HCT116 (cell line): ENCODE results near the gene PROSER3. TPM values are rescaled to one million over a fixed set of nuclear protein-coding genes. Genes with fewer than 3 reads are reported as not detected.

Source experiments
- ATAC-seq: fragments of 200-7000 bp; cut with Tn5 transposase; 2 replicates; pipeline ENCODE4 v1.9.1; 2020; ENCODE audit warnings: mild to moderate bottlenecking, moderate library complexity
- BruUV-seq: library from RNA; stranded (reverse); fragments of 400-500 nt; replicated peaks from 2 replicates; lab custom pipeline; 2021; lab: Mats Ljungman, UMichigan
- CTCF ChIA-PET: fragments of 300-600 bp; sonication (Branson Sonifier 250); formaldehyde crosslinking; loops from one replicate; lab custom pipeline; 2021; ENCODE audit warnings: antibody characterized with exemption; lab: Charles Lee
- POLR2A ChIA-PET: fragments of 300-600, 350-600 bp; sonication (Branson Sonifier 250); formaldehyde crosslinking; loops from one replicate; lab custom pipeline; 2021; ENCODE audit warnings: antibody characterized with exemption; lab: Charles Lee
- RAD21 ChIA-PET, 2 experiments: fragments of 300-600 bp; sonication (Branson Sonifier 250); formaldehyde crosslinking; loops; one replicate each; lab custom pipeline; 2023; ENCODE audit warnings: low total read pairs in 2 of 2; ENCODE audit not compliant: uncharacterized antibody in 2 of 2, unreplicated experiment in 2 of 2, low non-redundant PET in 1 of 2; lab: Charles Lee
- DNase-seq: peaks from one replicate; pipeline ENCODE4 v3.0.0-alpha.2; 2010; ENCODE audit warnings: low read depth, low spot score
- H2AFZ ChIP-seq: fragments of 200-600 bp; shearing (Covaris generic), sonication (generic); 2 replicates; pipeline ENCODE4 v1.6.1; 2017; ENCODE audit warnings: low read depth, mixed run types, mixed read lengths, antibody characterized with exemption, low read length; ENCODE audit not compliant: poor library complexity, severe bottlenecking
- H3K27ac ChIP-seq: 2 replicates; pipeline ENCODE4 v1.5.1; 2012; ENCODE audit warnings: low read depth, low read length
- H3K27me3 ChIP-seq: fragments of 200-600 bp; sonication (generic); 2 replicates; pipeline ENCODE4 v1.6.1; 2016; ENCODE audit warnings: mixed run types, low read length, mixed read lengths; ENCODE audit not compliant: insufficient read depth
- H3K36me3 ChIP-seq, 2 experiments: fragments of 200-500 bp in 1 of 2; fragments of 200-600 bp in 1 of 2; sonication (Bioruptor generic) in 1 of 2; sonication (generic) in 1 of 2; 2 replicates each; pipeline versions ENCODE4 v1.5.1 to v1.6.1; 2014 to 2016; ENCODE audit warnings: low read length in 2 of 2, inconsistent platforms in 1 of 2, mixed read lengths in 1 of 2, mixed run types in 1 of 2; ENCODE audit not compliant: insufficient read depth in 2 of 2, control insufficient read depth in 1 of 2
- H3K4me1 ChIP-seq, 2 experiments: fragments of 200-600 bp in 1 of 2; sonication (generic) in 1 of 2; 2 replicates each; pipeline versions ENCODE4 v1.5.1 to v1.6.1; 2012 to 2017; ENCODE audit warnings: low read length in 2 of 2, inconsistent platforms in 1 of 2, mild to moderate bottlenecking in 1 of 2, mixed read lengths in 1 of 2, mixed run types in 1 of 2, moderate library complexity in 1 of 2; ENCODE audit not compliant: insufficient read depth in 2 of 2, control insufficient read depth in 1 of 2
- H3K4me2 ChIP-seq: fragments of 200-600 bp; sonication (generic); 2 replicates; pipeline ENCODE4 v1.6.1; 2017; ENCODE audit warnings: mixed run types, low read length, mixed read lengths
- H3K4me3 ChIP-seq, 2 experiments: fragments of 200-600 bp in 1 of 2; sonication (generic) in 1 of 2; replicated peaks in 1 of 2; 2 replicates each; pipeline ENCODE4 v1.5.1; 2011 to 2016; ENCODE audit warnings: low read length in 2 of 2, control low read depth in 1 of 2, low read depth in 1 of 2, mild to moderate bottlenecking in 1 of 2, mixed read lengths in 1 of 2, mixed run types in 1 of 2
- H3K79me2 ChIP-seq: fragments of 200-600 bp; sonication (generic); 2 replicates; pipeline ENCODE4 v1.6.1; 2017; ENCODE audit warnings: mild to moderate bottlenecking, mixed run types, low read length, moderate library complexity, mixed read lengths; ENCODE audit not compliant: insufficient read depth
- H3K9ac ChIP-seq: fragments of 200-600 bp; sonication (generic); 2 replicates; pipeline ENCODE4 v1.6.1; 2016; ENCODE audit warnings: low read length, mixed read lengths
- H3K9me2 ChIP-seq: fragments of 200-600 bp; sonication (generic), shearing (Covaris generic); 2 replicates; pipeline ENCODE4 v1.6.1; 2017; ENCODE audit warnings: mixed run types, mild to moderate bottlenecking, moderate library complexity; ENCODE audit not compliant: insufficient read depth
- H3K9me3 ChIP-seq, 2 experiments: fragments of 200-500 bp in 1 of 2; fragments of 200-600 bp in 1 of 2; sonication (Bioruptor generic) in 1 of 2; sonication (generic) in 1 of 2; 2 replicates each; pipeline ENCODE4 v1.6.1; 2014 to 2017; ENCODE audit warnings: low read length in 2 of 2, mixed read lengths in 2 of 2, inconsistent platforms in 1 of 2, low read depth in 1 of 2, mild to moderate bottlenecking in 1 of 2, mixed run types in 1 of 2, moderate library complexity in 1 of 2; ENCODE audit not compliant: control insufficient read depth in 1 of 2, insufficient read depth in 1 of 2
- H4K20me1 ChIP-seq: fragments of 200-600 bp; sonication (generic), shearing (Covaris generic); 2 replicates; pipeline ENCODE4 v1.6.1; 2017; ENCODE audit warnings: mixed run types, mild to moderate bottlenecking, moderate library complexity; ENCODE audit not compliant: insufficient read depth
- CBX3 ChIP-seq: IDR thresholded peaks from 2 replicates; pipeline ENCODE4 v1.6.1; 2012; ENCODE audit warnings: low read depth
- CEBPB ChIP-seq: IDR thresholded peaks from 2 replicates; pipeline ENCODE4 v1.6.1; 2012; ENCODE audit warnings: low read depth
- EGR1 ChIP-seq: IDR thresholded peaks from 2 replicates; pipeline ENCODE4 v1.6.1; 2012; ENCODE audit warnings: low read depth
- EZH2 ChIP-seq: fragments of 200-600 bp; sonication (generic); IDR thresholded peaks from 2 replicates; pipeline ENCODE4 v1.6.1; 2017; ENCODE audit warnings: antibody characterized with exemption, mixed run types
- EZH2phosphoT487 ChIP-seq: fragments of 200-600 bp; IDR thresholded peaks from 2 replicates; pipeline ENCODE4 v1.6.1; 2018; ENCODE audit warnings: antibody characterized with exemption, borderline replicate concordance
- JUND ChIP-seq: IDR thresholded peaks from 2 replicates; pipeline ENCODE4 v1.6.1; 2012
- POLR2AphosphoS5 ChIP-seq: IDR thresholded peaks from 2 replicates; pipeline ENCODE4 v1.6.1; 2011; ENCODE audit warnings: mild to moderate bottlenecking, low read depth, low read length, moderate library complexity
- SIN3A ChIP-seq: IDR thresholded peaks from 2 replicates; pipeline ENCODE4 v1.6.1; 2012; ENCODE audit warnings: low read depth
- SP1 ChIP-seq: IDR thresholded peaks from 2 replicates; pipeline ENCODE4 v1.6.1; 2012; ENCODE audit warnings: low read depth
- SRF ChIP-seq: IDR thresholded peaks from 2 replicates; pipeline ENCODE4 v1.6.1; 2012; ENCODE audit warnings: low read depth
- TCF7L2 ChIP-seq: IDR thresholded peaks from 2 replicates; pipeline ENCODE4 v1.7.0; 2011; ENCODE audit warnings: borderline replicate concordance, inconsistent platforms; ENCODE audit not compliant: insufficient read depth, insufficient read length; ENCODE audit errors: extremely low read depth
- YY1 ChIP-seq: IDR thresholded peaks from 2 replicates; pipeline ENCODE4 v1.6.1; 2011; ENCODE audit warnings: low read length, low read depth, moderate library complexity, mild to moderate bottlenecking; ENCODE audit not compliant: insufficient replicate concordance; ENCODE audit errors: extremely low read depth
- ZFX ChIP-seq: fragments of 450-650 bp; IDR thresholded peaks from 2 replicates; pipeline ENCODE4 v1.6.1; 2017
- ZNF274 ChIP-seq: fragments of 200-500 bp; sonication (Bioruptor generic); IDR thresholded peaks from 2 replicates; pipeline ENCODE4 v1.6.1; 2014; ENCODE audit warnings: mild to moderate bottlenecking, low read depth, low read length, inconsistent platforms
- intact Hi-C: fragments of 100-400 bp; cut with micrococcal nuclease; formaldehyde crosslinking; loops from 2 replicates; pipeline ENCODE4 v1.10.0; 2022
- total RNA-seq: library from RNA; stranded (reverse); gene quantifications from one replicate; pipeline ENCODE4 v1.2.1, GENCODE V29; 2021; ENCODE audit not compliant: unreplicated experiment
- TF ChIP-seq, protein P1 (sequence below): IDR thresholded peaks from 2 replicates; pipeline ENCODE4 v1.6.1; 2012; ENCODE audit warnings: low read depth

PROSER3 gene
- total RNA-seq, 1 experiment from 2014 or later: 42.5 TPM

DNA sequence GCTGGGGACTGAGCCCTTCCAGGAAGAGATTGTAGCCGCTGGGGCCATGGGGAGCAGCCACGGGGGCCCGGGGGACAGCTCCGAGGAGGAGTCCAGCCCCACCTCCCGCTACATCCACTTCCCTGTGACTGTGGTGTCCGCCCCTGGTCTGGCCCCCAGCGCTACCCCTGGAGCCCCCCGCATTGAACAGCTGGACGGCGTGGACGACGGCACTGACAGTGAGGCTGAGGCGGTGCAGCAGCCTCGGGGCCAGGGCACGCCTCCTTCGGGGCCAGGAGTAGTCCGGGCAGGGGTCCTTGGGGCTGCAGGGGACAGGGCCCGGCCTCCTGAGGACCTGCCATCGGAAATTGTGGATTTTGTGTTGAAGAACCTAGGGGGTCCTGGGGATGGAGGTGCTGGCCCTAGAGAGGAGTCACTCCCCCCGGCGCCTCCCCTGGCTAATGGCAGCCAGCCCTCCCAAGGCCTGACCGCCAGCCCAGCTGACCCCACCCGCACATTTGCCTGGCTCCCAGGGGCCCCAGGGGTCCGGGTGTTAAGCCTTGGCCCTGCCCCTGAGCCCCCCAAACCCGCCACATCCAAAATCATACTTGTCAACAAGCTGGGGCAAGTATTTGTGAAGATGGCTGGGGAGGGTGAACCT lies 25.3 kb upstream of the PROSER3 start:
- CTCF ChIA-PET: no interaction called here

DNA sequence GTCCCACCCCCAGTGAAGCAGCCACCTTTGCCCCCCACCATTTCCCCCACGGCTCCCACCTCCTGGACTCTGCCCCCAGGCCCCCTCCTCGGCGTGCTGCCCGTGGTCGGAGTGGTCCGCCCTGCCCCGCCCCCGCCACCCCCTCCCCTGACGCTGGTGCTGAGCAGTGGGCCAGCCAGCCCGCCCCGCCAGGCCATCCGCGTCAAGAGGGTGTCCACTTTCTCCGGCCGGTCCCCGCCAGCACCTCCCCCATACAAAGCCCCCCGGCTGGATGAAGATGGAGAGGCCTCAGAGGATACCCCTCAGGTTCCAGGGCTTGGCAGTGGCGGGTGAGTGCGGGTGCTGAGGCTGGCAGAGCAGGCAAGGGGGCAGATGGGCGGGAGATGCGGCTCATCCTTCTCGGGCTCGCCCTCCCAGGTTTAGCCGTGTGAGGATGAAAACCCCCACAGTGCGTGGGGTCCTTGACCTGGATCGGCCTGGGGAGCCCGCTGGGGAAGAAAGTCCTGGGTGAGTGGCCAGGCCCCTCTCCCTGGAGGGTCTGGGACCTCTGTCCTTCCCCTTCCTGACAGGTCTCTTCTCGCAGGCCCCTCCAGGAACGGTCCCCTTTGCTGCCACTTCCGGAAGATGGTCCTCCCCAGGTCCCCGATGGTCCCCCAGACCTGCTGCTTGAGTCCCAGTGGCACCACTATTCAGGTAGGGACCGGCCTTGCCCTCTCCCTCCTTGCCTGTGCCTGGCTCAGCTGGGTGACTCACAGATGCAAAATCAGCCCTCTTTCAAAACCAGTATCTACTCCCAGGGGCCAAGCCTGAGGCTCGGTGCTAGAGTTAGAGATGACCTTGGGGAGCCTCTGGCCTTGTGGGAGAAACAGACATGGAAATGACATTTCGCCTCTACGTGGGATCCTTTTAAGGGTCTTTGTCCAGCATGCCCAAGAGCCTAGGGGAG lies 24.5 kb upstream of the PROSER3 start:
- H3K4me1 ChIP-seq: no peaks in the 10 kb centered on the region
- no peak overlapping the region for H3K27ac ChIP-seq
- BruUV-seq: no TSS peak
- no peak for DNase-seq
- intact Hi-C loops: no loop called here
- RAD21 ChIA-PET: no interaction called here
- H3K4me2 ChIP-seq: no peak overlapping the region
- no peaks in the 10 kb centered on the region for H4K20me1 ChIP-seq
- H3K4me3 ChIP-seq: no peak overlapping the region
- POLR2A ChIA-PET: no interaction called here
- TF ChIP-seq EZH2: no peak
- TF ChIP-seq CBX3: no peak
- no peak for TF ChIP-seq POLR2AphosphoS5
- TF ChIP-seq JUND: no peak
- TF ChIP-seq EGR1: no peak
- TF ChIP-seq ZNF274: no peak
- no peak for TF ChIP-seq SRF
- TF ChIP-seq EZH2phosphoT487: no peak
- TF ChIP-seq, protein P1, sequence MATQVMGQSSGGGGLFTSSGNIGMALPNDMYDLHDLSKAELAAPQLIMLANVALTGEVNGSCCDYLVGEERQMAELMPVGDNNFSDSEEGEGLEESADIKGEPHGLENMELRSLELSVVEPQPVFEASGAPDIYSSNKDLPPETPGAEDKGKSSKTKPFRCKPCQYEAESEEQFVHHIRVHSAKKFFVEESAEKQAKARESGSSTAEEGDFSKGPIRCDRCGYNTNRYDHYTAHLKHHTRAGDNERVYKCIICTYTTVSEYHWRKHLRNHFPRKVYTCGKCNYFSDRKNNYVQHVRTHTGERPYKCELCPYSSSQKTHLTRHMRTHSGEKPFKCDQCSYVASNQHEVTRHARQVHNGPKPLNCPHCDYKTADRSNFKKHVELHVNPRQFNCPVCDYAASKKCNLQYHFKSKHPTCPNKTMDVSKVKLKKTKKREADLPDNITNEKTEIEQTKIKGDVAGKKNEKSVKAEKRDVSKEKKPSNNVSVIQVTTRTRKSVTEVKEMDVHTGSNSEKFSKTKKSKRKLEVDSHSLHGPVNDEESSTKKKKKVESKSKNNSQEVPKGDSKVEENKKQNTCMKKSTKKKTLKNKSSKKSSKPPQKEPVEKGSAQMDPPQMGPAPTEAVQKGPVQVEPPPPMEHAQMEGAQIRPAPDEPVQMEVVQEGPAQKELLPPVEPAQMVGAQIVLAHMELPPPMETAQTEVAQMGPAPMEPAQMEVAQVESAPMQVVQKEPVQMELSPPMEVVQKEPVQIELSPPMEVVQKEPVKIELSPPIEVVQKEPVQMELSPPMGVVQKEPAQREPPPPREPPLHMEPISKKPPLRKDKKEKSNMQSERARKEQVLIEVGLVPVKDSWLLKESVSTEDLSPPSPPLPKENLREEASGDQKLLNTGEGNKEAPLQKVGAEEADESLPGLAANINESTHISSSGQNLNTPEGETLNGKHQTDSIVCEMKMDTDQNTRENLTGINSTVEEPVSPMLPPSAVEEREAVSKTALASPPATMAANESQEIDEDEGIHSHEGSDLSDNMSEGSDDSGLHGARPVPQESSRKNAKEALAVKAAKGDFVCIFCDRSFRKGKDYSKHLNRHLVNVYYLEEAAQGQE: no peak
- TF ChIP-seq ZFX: no peak
- no peak for TF ChIP-seq TCF7L2
- no peak for TF ChIP-seq SIN3A
- TF ChIP-seq CEBPB: no peak
- no peak for TF ChIP-seq YY1
- TF ChIP-seq, all 23 proteins: peak for 0
- H3K9me3 ChIP-seq: no peaks in the 10 kb centered on the region
- peaks cover 46 to 54% of the 10 kb centered on the region in 2 experiments; a peak in 3 of 4 replicates for H3K36me3 ChIP-seq
- H3K9me2 ChIP-seq: no peaks in the 10 kb centered on the region
- no peak for ATAC-seq
- H3K9ac ChIP-seq: no peak overlapping the region
- CTCF ChIA-PET: no interaction called here
- H3K27me3 ChIP-seq: no peaks in the 10 kb centered on the region
- H3K79me2 ChIP-seq: no peaks in the 10 kb centered on the region
- H2AFZ ChIP-seq: no peak overlapping the region

More for the DNA sequence above, 25.3 kb upstream of the PROSER3 start:
- intact Hi-C loops: no loop called here
- no TSS peak for BruUV-seq
- no peak for ATAC-seq
- H3K27me3 ChIP-seq: no peaks in the 10 kb centered on the region
- no peaks in the 10 kb centered on the region for H3K79me2 ChIP-seq
- no peaks in the 10 kb centered on the region for H4K20me1 ChIP-seq
- ChIA-PET POLR2A (no interaction called here), RAD21 (no interaction called here)
- H2AFZ ChIP-seq: no peak overlapping the region
- no peak overlapping the region for H3K27ac ChIP-seq
- no peaks in the 10 kb centered on the region for H3K9me3 ChIP-seq
- peaks cover 41 to 54% of the 10 kb centered on the region in 2 experiments for H3K36me3 ChIP-seq
- H3K4me3 ChIP-seq: no peak overlapping the region
- H3K9ac ChIP-seq: no peak overlapping the region
- no peak overlapping the region for H3K4me2 ChIP-seq
- TF ChIP-seq SP1: no peak
- no peak for TF ChIP-seq CBX3
- no peak for DNase-seq
- no peaks in the 10 kb centered on the region for H3K9me2 ChIP-seq
- H3K4me1 ChIP-seq: no peaks in the 10 kb centered on the region
